Dedifferentiated amniotic fluid mesenchymal stem cell (primary cell): ENCODE results near the gene TPM3.
"Not testable (repeated sequence)": the region's sequence is repeated elsewhere in the genome, so short reads cannot be mapped to it uniquely, and the experiment has no call there.

Experiments used
- DNase-seq: peaks from one replicate; pipeline ENCODE4 v3.0.0-alpha.2; 2016; ENCODE audit errors: extremely low spot score

Gene TPM3

DNA sequence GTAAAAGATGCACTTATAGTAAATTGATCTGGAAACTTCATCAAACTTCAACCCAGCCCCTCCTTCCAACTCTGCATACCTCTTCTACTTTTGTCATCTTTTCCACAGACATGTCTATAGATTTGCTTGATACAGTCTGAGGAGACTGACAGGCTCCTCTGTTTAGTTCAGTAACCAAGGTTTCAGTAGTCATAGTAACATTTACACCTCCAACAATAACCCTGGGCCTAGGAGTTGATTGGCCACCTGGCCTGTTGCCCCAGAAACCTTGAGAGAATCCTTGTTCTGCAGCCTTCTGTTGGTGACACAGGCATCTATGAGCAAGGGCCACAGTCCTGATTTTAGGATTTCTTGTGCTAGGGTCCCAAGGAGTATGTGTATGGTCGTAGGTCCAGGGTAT, 14.3 kb upstream of the TPM3 start, which contains the start of gene CFAP141:
TSS of gene CFAP141 (minus strand) at position 138 of the 400 bp plus-strand sequence. CDS start at position 112, 26 bp downstream.
- DNase-seq = no peak

DNA sequence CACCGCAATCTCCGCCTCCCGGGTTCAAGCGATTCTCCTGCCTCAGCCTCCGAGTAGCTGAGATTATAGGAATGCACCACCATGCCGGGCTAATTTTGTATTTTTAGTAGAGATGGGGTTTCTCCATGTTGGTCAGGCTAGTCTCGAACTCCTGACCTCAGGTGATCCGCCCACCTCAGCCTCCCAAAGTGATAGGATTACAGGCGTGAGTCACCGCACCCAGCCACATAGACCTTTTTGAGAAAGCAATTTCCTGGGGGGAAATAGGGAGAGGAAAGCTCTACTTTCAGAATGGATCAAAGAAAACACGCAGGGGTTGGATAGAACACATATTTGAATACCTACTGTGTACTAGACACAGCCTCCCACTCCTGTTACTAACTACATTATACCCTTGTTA, 13.9 kb upstream of the TPM3 start:
- DNase-seq = not testable (repeated sequence)

DNA sequence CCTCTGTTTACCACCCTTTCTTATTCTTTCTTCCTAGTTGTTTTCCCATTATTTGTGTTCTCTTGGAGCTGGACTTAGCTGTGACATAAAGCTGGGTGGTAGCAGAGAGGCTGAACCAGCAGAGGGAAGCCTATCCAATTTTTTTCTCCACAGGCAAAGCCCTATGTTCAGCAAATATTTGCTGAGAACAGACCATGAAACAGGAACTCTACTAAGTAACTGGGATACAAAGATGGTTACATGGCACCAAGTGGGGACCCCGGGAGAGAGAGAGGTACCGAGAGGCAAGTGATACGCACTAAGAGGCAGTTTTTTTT, 7.6 kb upstream of the TPM3 start:
- no peak for DNase-seq

DNA sequence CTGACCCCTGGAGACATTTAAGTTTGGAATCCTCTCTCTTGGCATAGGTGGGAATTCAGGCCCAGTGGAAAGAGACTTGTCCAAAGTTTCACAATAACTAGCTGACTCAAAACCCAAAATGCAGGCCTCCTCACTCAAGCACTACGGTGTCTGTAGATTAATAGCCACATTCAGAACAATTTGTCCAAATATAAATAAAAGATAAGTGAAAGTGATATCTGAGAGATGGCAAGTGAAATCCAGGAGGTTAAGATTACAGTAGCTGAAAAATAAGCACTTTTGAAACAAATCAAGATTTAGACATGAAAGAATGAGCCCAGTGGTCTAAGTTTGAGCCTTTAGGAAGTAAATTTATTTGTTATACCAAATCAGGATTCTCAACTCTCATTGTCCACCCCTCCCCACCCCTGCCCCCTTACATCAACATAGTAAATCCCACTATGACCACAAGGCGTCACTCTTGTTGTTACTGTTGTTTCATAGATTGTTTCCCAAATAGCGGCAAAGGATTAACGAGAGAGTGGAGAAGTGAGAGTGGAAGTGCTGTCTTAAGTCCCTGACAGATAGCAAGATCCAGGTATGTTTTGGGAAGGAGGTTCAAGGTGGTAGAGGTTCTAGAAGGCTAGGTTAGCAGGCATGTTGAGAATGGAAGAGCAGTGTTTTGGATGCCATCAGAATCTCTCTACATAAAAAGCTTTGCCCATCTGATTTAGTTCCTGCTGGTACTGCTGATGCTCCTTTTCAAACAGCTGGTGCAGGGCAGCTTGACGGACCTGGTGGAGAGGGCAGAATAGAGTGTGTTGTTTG, 7.1 kb upstream of the TPM3 start:
- peak; percentile 36 for DNase-seq

DNA sequence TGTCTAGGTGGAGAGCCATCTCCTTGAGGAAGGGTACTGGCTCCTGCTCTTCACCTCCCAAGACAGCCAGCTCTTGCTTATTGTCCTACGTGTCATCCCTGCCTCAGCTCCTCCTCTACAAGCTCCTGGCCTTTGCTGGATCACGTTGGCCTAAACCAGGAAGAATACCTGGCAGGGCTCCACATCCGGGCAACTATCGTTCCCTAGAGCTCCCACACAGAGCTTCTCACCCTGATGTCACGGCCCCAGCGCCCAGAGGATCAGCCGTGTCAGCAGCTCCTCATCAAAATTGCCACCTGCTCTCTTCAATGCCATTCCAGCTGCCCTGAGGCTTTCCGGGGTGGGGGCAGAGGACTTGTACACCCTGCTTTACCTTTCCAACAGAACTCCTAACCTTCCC, 1.9 kb upstream of the TPM3 start:
- no peak for DNase-seq

DNA sequence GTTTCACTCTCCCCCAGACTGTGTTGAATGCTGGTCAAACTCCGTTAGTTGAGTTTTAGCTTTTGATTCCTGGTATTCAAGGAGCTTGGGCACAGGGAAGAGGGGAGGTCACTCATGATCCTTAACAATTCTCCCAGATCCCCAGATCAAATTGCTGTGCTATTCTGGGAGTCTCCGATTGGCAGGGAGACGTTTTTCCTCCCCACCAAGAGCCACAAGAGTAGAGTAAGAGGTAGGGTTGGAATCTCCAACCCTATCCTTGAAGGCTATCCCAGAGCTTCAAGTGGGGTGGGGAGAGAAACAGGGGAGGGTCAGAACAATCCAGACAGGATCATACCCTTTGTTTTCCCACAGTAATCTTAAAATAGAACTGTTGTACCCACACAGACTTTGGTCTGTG, 576 bp upstream of the TPM3 start:
- DNase-seq = no peak

DNA sequence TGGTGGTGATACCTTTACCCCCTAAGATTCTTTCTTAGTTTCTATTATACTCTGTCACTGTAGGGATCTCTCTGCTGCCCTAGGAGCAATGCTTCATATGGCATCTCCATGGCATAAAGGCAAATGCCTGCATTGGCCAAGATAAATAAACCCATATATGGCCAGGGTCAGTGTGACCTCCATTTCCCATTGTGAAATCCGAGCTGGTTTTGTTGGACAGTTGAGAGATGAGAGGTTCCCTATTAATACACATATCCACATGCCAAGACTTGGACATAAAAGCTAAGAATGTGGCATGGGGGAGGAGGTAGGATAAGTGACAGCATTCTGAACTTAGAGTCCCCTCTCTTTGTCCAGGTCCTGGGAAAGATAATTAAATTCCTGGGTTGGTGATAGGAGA, 1.4 kb downstream of the TPM3 start:
- no peak for DNase-seq

DNA sequence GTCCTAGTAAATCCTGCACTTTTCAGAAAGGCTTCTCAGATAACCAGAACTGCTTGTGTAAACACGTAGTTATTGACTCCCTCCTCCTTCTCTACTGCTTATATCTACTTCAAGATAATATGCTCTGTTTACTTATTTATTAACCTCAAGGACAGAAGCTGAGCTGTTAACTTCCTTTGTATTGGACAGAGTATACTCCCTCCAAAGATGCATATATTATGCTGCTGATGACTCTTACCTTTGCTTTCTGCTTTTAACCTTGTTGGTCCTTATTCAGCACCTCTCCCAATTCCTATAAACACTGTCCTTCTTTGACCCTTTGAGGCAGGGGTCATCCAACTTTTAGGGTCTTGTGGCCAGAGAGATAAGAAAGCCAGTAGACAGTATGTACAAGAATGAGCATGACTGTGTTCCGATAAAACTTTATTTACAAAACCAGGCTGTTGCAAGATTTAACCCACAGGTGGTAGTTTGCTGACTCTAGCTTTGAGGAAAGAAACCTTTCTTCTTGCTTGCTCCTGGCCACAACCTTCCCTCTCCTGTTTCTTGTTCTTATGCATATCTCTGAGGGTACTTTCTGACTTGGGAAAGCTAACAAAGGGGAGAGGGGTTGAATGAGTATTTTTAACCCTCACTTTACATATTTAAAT, 4.9 kb downstream of the TPM3 start:
- no peak for DNase-seq

DNA sequence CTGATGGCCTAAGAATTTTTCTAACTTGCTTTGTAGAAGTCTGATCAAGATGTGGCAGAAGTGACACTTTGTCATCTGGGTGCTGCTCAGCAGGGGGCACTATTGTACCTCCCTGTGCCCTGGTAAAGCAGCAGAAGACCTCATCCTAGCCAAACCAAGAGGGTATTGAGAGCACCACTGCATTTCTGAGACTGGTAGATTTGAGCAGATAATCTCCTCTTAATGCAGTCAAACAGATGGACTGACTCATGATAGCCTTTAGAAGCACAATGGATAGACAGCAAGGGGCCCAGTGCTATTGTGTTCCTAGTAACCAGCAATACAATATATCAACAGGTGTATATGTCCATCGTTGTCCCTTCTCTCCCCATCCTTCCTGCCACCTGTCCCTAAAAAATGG, 5.7 kb downstream of the TPM3 start:
- no peak for DNase-seq

DNA sequence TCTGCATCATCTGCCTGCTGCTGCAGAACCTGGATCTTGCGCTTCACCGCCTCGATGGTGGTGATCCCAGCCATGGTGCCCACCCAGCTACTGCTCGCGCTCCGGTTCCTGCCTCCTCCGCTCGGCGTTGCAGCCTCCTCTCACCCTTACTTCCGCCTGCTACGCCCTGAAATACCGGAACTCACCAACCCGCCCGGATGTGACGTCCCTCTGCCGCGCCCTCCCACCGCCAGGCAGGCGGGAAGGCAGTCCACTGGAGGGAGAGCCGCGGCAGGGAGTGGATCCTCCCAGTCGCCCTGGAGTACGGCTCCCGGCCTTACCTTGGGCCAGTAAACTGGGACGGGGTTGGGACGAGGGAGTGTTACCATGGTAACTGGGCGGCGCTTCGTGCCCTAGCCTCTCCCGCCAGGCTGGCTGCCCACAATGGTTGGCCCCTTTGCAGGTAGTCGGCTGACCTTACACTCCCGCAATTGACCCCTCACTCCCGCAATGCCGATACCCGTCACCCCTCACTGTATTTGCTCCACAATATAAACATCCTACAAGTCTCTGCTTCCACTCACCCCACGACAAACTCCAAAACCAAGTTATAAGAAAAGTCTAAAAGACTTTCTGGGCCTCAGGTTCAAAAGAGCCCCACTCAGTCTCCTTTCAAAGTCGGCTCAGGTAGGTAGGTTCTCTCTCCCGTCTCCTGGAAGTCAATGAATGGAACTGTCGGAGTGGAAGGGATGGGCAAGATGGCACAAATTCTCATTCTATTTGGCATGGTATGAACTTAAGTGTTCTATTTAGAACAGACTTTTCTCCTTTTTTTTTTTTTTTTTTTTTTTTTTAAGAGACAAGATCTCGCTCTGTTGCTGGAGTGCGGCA, 8.6 kb downstream of the TPM3 start:
- DNase-seq = peak; percentile 93

DNA sequence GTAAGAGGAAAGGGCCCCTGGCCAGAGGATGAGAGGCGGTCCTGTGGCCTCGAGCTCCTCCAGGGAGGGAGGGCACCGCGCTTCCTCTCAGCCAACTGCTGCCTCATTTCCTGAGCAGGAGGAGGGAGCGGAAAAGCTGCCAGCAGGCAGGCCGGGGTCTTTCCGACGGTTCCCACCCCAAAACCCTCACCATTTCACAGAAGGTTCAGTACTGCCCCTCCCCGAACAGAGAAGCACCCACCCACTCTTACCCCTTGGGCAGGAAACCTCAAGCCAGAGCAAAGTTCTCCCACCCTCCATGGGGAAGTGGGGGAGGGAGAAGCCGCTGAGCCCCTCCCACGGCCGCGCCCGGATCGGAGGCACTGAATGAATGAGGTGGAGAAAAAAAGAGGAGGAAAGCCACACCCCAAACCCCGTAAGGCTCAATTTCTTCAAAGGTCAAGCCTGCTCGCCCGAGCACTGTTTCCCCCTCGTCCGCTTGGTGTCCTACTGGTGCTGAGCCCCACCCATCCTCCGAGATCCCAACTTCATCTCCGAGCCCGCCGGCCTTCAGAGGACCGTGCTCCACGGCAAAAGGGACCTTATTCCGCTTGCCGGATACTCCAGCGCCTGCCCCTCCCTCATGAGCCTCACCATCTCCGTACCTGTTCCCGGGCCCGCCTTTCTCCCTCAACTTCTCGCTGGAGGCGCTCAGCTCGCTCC, 9.4 kb downstream of the TPM3 start:
- DNase-seq = peak; percentile 49

DNA sequence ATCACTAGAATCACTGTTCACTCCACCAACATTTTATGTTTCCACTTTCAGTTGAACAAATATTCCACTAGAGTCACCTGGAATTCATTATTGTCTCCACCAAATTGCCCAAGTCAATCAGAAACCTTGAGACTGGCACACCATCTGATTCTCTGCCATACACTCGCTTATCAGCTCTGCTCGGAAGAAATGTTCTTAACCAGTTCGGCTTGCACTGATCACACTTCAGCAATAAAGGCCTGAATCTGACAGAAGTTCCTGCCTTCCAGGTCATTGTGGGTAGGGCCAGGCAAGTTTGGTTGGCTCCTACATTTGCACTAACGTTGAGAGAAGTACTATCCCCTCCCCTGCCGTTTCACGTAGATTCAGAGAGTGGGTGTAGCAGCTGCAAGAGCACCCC, 10.0 kb downstream of the TPM3 start:
- DNase-seq = no peak

DNA sequence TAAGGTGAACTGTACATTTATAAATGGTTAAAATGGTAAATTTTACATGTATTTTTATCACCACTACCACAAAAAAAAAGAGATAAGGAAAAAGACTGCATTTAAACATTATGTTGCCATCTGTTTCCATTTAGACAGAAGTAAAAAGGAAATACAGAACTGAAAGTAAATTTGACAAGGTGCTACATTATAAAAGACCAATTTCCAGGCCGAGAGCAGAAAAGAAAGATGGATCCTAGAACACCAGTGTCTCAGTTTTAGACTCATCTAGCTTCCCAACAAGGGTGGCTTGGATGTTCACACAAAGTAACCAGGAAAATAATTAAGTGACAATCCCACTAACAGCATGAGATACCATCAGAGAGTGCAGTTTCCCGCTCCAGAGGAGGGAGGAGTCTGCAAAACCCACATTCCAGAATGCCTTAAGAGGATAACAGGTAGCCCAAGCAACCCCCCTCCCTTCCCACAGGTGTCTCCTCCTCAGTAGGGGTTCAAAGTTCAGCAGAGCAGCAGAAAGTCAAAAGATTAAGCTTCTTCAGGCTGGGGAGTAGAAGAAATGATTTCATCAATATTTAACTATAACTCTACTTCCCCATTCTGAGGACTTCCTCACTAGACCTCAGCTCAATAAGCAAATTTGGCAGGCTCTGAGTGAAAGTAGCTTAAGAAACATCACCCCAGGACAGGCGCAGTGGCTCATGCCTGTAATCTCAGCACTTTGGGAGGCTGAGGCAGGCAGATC, 11.8 kb downstream of the TPM3 start:
- DNase-seq = no peak

DNA sequence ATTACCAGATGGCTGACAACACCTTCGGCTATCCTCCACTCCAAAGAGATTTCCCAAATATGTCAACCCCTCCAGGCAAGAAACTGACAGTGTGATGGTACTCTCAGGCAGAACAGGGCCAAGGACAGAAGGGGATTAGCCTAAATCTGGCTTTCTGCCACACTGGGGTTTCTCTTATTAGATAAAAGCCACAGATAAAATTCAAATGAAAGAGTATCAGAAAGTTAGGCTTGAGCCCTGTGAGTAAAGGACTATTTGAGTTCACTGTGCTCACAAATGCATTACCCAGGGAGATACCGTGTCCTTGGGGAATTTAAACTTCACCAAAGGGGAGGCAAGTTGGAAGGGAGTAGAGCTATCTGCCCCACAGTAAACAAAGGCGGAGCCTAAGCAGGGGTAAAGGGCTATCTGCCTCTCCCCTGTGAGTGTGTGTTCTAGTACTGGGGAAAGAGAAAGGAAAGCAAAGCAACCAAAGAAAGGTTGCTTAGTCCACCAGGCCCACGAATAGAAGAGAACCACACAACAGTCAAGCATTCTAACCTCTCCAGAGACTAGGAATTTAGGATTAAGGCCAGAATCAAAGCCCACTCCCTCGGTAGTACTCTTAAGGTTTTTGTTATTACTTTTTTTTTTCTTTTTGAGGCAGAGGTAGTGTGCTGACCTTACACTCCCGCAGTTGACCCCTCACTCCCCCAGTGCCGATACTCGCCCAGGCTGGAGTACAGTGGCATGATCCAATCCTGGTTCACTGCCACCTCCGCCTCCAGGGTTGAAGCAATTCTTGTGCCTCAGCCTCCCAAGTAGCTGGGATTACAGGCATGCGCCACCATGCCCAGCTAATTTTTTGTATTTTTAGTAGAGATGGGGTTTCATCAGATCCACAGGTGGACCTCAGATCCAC, 12.7 kb downstream of the TPM3 start:
- no peak for DNase-seq

DNA sequence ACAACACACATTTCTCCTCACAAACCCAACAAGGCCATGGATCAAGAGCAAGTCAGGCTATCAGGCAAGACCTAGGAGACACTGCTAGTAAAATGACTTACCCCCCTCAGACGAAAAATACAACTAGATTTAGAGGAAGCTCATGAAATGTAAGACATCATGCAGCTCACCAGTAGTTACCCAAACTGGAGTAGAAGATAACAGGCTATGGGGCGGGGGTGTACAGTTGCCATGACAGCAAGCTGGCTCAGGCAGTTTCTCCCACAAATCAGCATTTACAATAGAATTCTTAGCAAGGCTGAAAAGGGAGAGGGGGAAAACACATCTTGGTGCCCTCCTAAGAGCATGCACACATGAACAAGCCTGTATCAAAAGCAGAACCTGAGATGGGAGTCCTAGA, 13.9 kb downstream of the TPM3 start:
- no peak for DNase-seq

DNA sequence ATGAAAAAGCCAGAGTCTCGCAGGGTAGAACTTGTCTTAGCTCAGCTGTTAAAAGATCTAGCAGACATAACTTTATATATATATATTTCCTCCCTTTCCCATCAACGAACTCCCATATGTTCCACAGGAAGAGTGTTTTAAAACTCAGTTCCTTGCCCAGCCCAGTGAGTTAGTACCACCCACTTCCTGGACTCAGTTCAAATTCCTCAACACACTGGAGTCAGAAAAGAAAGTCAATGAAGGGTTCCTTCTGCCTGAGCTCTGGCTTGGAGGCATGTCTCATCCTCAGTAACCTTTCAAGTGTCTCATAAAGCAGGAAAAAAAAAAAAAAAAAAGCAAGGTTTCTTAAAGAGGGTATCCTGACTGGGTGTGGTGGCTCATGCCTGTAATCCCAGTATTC, 15.6 kb downstream of the TPM3 start:
- DNase-seq = peak; percentile 79

DNA sequence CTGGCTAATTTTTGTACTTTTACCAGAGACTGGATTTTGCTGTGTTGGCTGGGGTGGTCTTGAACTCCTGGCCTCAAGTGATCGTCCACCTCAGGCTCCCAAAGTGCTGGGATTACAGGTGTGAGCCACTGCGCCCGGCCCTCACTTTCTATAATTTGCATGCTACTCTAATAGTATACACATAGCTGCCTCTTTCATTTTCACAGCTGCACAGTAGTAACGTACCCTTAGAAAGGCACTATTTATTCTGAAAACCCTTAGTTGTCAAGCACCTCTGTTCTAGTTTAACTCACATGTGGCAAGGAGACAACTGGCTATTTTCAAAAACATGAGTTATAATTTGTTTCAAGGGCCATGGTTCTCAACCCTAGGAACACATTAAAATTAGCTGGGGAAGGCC, 17.2 kb downstream of the TPM3 start:
- DNase-seq = no peak

DNA sequence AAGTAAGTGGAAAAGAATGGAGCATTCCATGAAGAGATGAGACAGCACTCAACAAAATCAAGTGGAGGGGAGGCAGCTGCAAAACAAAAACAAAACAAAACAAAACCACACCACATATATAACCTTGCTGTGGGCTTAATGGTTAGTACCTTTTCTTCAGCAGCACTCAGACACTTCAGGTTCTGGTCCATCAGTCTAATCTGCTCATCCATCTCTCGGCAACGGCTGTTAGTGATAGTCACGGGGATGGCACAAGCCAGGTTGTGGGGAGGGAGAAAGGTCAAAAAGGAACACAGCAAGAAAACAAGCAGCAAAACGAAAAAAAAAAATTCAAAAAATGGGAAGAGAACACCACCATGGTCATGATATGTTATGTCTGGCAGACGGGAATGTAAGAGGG, 20.0 kb downstream of the TPM3 start:
- DNase-seq = no peak

DNA sequence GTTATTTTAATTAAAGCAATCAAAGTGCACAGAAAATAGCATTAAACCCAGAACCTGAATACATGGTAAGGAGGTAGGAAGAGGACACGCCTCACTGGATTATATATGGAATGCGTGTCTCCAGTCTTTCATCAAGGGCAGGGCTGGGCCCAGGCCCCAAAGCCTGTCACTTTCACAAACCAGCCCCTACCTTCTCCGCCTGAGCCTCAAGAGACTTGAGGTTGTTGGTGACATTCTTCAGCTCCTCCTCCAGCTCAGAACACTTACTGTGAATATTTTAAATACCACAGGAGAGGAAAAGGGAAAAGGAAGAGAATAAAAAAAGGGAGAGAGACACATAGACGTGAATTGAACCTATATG, 20.7 kb downstream of the TPM3 start:
- DNase-seq = no peak

DNA sequence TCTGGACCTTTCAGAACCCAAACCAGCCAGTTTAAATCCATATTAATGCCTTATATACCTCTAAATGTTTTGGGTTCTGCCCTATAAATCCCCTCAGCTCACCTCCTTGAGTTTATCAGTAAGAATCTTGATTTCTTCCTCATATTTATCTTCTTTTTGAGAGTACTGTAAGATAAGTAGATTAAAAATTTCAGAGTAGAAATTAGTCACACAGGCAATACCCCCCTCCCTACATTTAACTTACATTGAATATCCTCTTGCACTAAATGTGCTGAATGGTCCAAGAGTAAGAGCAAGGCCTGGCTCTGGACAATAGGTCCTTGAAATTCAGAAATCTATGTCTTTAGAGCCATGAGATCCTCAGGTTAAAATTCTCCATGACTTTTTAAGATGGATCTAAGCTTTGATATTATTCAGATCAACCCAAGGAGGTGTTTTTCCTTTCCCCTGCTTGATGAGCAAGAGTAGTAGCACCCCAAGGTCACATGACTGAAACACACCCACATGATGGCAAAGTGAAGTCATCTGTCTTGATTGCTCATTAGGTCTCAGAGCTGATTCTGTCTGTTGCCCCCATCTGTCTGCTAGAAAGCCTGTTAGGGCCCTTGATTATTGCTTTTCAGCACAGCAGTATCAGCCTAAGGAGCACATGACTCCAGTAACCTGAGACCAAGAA, 21.2 kb downstream of the TPM3 start:
- no peak for DNase-seq
